HepG2 (cell line): ENCODE results near the gene HUNK. TPM values are rescaled to one million over a fixed set of nuclear protein-coding genes. Genes with fewer than 3 reads are reported as not detected.

Experiments
- AGO1 ChIP-seq: fragments of 200-400 bp; formaldehyde crosslinking; IDR thresholded peaks from 2 replicates; pipeline ENCODE4 v1.6.1; 2017; ENCODE audit warnings: mild to moderate bottlenecking, low read depth, low read length, moderate library complexity; ENCODE audit not compliant: poor library complexity, severe bottlenecking
- MLLT10 ChIP-seq: sonication (generic); formaldehyde crosslinking; IDR thresholded peaks from 2 replicates; pipeline ENCODE4 v1.4.0; 2020; ENCODE audit warnings: missing genetic modification reagents
- NFATC3 ChIP-seq: sonication (generic); formaldehyde crosslinking; IDR thresholded peaks from 2 replicates; pipeline ENCODE4 v1.5.1; 2020; ENCODE audit warnings: mild to moderate bottlenecking, missing genetic modification reagents
- NFIC ChIP-seq: IDR thresholded peaks from 2 replicates; pipeline ENCODE4 v1.6.1; 2012; ENCODE audit warnings: mild to moderate bottlenecking, low read length, inconsistent platforms
- SETDB1 ChIP-seq: sonication (generic); formaldehyde crosslinking; IDR thresholded peaks from 2 replicates; pipeline ENCODE4 v1.5.1; 2020; ENCODE audit warnings: missing genetic modification reagents, mild to moderate bottlenecking, borderline replicate concordance
- SRF ChIP-seq: IDR thresholded peaks from 2 replicates; pipeline ENCODE4 v1.6.1; 2011; ENCODE audit warnings: mild to moderate bottlenecking, low read depth, low read length, moderate library complexity
- ZKSCAN1 ChIP-seq: fragments of 150-350 bp; IDR thresholded peaks from 2 replicates; pipeline ENCODE4 v1.6.1; 2014; ENCODE audit warnings: low read length
- ZNF160 ChIP-seq: sonication (generic); formaldehyde crosslinking; IDR thresholded peaks from 2 replicates; pipeline ENCODE4 v1.8.0; 2022; ENCODE audit warnings: mild to moderate bottlenecking, inconsistent platforms, missing genetic modification reagents
- ZNF331 ChIP-seq: sonication (generic); formaldehyde crosslinking; IDR thresholded peaks from 2 replicates; pipeline ENCODE4 v1.4.0; 2020; ENCODE audit warnings: missing genetic modification reagents
- ZNF563 ChIP-seq: sonication (generic); formaldehyde crosslinking; IDR thresholded peaks from 2 replicates; pipeline ENCODE4 v1.8.0; 2022; ENCODE audit warnings: mild to moderate bottlenecking, moderate library complexity, missing genetic modification reagents
- polyA plus RNA-seq, 8 experiments: library from polyadenylated mRNA; depleted of rRNA in 3 of 8; stranded (reverse) in 7 of 8; unstranded in 1 of 8; fragments of >200 nt; fragmentation: Illumina TruSeq in 4 of 8; extraction: Trizol in 4 of 8; gene quantifications; 2 replicates each; pipeline versions ENCODE4 v1.2.1 to v1.2.3, GENCODE V29; 2011 to 2016; ENCODE audit warnings: low read depth in 4 of 8, missing spikeins in 1 of 8, mixed read lengths in 1 of 8; ENCODE audit not compliant: insufficient read depth in 1 of 8
- total RNA-seq, 5 experiments: library from RNA; depleted of rRNA; stranded (reverse); fragments of >200 nt; fragmentation: Illumina TruSeq; extraction: Trizol; gene quantifications; 2 replicates each; pipeline ENCODE4 v1.2.3, GENCODE V29; 2016; ENCODE audit warnings: low read depth in 1 of 5
- TF ChIP-seq, protein P1 (sequence below), 2 experiments: sonication (generic) in 1 of 2; formaldehyde crosslinking in 1 of 2; IDR thresholded peaks; 2 replicates each; pipeline versions ENCODE4 v1.4.0 to v1.6.1; 2016 to 2020; ENCODE audit warnings: borderline replicate concordance in 1 of 2, low read depth in 1 of 2, mild to moderate bottlenecking in 1 of 2, missing genetic modification reagents in 1 of 2
- TF ChIP-seq, protein P2 (sequence below): sonication (generic); formaldehyde crosslinking; IDR thresholded peaks from 2 replicates; pipeline ENCODE4 v1.5.1; 2020; ENCODE audit warnings: mild to moderate bottlenecking, missing genetic modification reagents, moderate library complexity
- TF ChIP-seq, protein P3 (sequence below): sonication (generic); formaldehyde crosslinking; conservative IDR thresholded peaks from 2 replicates; pipeline ENCODE4 v1.4.0; 2020; ENCODE audit warnings: mild to moderate bottlenecking, missing genetic modification reagents, moderate library complexity
- TF ChIP-seq, protein P4 (sequence below): sonication (generic); formaldehyde crosslinking; IDR thresholded peaks from 2 replicates; pipeline ENCODE4 v1.8.1; 2023; ENCODE audit warnings: missing genetic modification reagents, inconsistent platforms, borderline replicate concordance
- TF ChIP-seq, protein P5 (sequence below): IDR thresholded peaks from 2 replicates; pipeline ENCODE4 v1.6.1; 2012; ENCODE audit warnings: inconsistent platforms
- TF ChIP-seq, protein P6 (sequence below): sonication (generic); formaldehyde crosslinking; IDR thresholded peaks from 2 replicates; pipeline ENCODE4 v1.4.0; 2020; ENCODE audit warnings: missing genetic modification reagents

Gene HUNK
- total and polyA plus RNA-seq, 2 of the 13 experiments (the other 11 are each of a cell fraction or from before 2014, with no cell fraction given) = 1.8 to 1.9 TPM

DNA sequence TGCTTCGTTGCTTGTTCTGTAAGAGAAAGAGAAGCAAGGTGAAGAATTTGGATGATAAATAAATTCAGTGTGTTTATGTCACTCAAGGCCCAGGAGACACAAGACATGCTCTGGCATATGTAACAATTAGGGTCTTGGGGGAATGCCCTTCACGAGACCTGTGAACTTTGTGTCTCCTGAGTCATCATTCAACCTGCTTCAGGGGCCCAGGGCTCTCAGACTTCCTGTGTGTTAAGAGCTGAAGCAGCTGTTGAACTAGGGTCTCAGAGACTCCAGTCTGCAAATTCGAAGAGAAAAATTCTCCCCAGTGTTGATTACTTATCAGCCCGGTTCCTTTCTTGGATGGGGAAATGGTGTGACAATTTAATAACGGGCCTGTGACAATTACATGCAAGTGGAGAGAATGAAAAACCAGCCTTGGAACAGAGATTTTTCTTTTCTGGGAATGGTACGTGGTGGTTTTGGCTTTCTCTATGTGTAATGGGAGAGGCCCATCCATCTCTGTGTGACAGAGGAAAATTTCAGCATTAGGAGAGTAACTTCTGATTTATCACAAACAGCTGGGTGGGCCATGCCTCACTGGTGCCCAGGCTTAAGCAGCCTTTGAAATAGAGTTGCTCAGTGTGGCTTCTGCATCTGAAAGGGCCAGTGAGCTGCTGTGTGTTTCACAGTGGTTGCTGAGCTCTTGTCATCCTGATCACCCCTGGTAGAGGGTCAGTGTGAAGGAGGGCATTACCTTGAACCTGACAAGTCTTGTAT, 22.4 kb downstream of the HUNK start (continued):
- TF ChIP-seq, protein P1, sequence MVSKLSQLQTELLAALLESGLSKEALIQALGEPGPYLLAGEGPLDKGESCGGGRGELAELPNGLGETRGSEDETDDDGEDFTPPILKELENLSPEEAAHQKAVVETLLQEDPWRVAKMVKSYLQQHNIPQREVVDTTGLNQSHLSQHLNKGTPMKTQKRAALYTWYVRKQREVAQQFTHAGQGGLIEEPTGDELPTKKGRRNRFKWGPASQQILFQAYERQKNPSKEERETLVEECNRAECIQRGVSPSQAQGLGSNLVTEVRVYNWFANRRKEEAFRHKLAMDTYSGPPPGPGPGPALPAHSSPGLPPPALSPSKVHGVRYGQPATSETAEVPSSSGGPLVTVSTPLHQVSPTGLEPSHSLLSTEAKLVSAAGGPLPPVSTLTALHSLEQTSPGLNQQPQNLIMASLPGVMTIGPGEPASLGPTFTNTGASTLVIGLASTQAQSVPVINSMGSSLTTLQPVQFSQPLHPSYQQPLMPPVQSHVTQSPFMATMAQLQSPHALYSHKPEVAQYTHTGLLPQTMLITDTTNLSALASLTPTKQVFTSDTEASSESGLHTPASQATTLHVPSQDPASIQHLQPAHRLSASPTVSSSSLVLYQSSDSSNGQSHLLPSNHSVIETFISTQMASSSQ (IDR thresholded peaks at IDR 0.05; ENCODE audit: low read depth) = no peak
- TF ChIP-seq, protein P1 (CRISPR knock-in tag; IDR thresholded peaks at IDR 0.05; ENCODE audit: borderline replicate concordance) = no peak
- TF ChIP-seq, protein P2, sequence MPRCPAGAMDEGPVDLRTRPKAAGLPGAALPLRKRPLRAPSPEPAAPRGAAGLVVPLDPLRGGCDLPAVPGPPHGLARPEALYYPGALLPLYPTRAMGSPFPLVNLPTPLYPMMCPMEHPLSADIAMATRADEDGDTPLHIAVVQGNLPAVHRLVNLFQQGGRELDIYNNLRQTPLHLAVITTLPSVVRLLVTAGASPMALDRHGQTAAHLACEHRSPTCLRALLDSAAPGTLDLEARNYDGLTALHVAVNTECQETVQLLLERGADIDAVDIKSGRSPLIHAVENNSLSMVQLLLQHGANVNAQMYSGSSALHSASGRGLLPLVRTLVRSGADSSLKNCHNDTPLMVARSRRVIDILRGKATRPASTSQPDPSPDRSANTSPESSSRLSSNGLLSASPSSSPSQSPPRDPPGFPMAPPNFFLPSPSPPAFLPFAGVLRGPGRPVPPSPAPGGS (CRISPR knock-in tag) = no peak
- TF ChIP-seq ZNF331 (CRISPR knock-in tag) (no peak), AGO1 (no peak), ZKSCAN1 (no peak), MLLT10 (CRISPR knock-in tag) (no peak), SRF (no peak), SETDB1 (CRISPR knock-in tag) (no peak), ZNF563 (no peak), NFATC3 (CRISPR knock-in tag) (no peak), NFIC (0 out of 2 replicates have a peak, but pooled peaks have one; percentile 11), ZNF160 (no peak)
- TF ChIP-seq, protein P3, sequence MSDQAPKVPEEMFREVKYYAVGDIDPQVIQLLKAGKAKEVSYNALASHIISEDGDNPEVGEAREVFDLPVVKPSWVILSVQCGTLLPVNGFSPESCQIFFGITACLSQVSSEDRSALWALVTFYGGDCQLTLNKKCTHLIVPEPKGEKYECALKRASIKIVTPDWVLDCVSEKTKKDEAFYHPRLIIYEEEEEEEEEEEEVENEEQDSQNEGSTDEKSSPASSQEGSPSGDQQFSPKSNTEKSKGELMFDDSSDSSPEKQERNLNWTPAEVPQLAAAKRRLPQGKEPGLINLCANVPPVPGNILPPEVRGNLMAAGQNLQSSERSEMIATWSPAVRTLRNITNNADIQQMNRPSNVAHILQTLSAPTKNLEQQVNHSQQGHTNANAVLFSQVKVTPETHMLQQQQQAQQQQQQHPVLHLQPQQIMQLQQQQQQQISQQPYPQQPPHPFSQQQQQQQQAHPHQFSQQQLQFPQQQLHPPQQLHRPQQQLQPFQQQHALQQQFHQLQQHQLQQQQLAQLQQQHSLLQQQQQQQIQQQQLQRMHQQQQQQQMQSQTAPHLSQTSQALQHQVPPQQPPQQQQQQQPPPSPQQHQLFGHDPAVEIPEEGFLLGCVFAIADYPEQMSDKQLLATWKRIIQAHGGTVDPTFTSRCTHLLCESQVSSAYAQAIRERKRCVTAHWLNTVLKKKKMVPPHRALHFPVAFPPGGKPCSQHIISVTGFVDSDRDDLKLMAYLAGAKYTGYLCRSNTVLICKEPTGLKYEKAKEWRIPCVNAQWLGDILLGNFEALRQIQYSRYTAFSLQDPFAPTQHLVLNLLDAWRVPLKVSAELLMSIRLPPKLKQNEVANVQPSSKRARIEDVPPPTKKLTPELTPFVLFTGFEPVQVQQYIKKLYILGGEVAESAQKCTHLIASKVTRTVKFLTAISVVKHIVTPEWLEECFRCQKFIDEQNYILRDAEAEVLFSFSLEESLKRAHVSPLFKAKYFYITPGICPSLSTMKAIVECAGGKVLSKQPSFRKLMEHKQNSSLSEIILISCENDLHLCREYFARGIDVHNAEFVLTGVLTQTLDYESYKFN (CRISPR knock-in tag) = peak; percentile 78
- TF ChIP-seq, protein P4, sequence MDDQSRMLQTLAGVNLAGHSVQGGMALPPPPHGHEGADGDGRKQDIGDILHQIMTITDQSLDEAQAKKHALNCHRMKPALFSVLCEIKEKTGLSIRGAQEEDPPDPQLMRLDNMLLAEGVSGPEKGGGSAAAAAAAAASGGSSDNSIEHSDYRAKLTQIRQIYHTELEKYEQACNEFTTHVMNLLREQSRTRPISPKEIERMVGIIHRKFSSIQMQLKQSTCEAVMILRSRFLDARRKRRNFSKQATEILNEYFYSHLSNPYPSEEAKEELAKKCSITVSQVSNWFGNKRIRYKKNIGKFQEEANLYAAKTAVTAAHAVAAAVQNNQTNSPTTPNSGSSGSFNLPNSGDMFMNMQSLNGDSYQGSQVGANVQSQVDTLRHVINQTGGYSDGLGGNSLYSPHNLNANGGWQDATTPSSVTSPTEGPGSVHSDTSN = no peak
- TF ChIP-seq, protein P5, sequence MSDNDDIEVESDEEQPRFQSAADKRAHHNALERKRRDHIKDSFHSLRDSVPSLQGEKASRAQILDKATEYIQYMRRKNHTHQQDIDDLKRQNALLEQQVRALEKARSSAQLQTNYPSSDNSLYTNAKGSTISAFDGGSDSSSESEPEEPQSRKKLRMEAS = no peak
- TF ChIP-seq, protein P6, sequence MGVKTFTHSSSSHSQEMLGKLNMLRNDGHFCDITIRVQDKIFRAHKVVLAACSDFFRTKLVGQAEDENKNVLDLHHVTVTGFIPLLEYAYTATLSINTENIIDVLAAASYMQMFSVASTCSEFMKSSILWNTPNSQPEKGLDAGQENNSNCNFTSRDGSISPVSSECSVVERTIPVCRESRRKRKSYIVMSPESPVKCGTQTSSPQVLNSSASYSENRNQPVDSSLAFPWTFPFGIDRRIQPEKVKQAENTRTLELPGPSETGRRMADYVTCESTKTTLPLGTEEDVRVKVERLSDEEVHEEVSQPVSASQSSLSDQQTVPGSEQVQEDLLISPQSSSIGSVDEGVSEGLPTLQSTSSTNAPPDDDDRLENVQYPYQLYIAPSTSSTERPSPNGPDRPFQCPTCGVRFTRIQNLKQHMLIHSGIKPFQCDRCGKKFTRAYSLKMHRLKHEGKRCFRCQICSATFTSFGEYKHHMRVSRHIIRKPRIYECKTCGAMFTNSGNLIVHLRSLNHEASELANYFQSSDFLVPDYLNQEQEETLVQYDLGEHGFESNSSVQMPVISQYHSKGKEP (CRISPR knock-in tag) = no peak
